ENCODE results near the gene LDLRAD4.
"Not testable (repeated sequence)": the region's sequence is repeated elsewhere in the genome, so short reads cannot be mapped to it uniquely, and the experiment has no call there.

Gene LDLRAD4

GRCh38 chr18:13481331-13481730 is 262.8 kb downstream of the LDLRAD4 start:
- Histone ChIP-seq H3K4me2 (ENCODE audit: low read length) (no peak overlapping the region), H3K36me3 (ENCODE audit: insufficient read depth, low read length) (no peaks in the 10 kb centered on the region), H3K9ac (ENCODE audit: low read depth, low read length) (no peak overlapping the region), H3K4me1 (ENCODE audit: control insufficient read depth, insufficient read depth, low read length) (no peaks in the 10 kb centered on the region), H3K9me3 (replicated peaks; ENCODE audit: low read length) (no peaks in the 10 kb centered on the region), H3K27me3 (ENCODE audit: control insufficient read depth, insufficient read depth, low read length) (peaks cover 5% of the 10 kb centered on the region), H3K4me3 (ENCODE audit: low read length) (no peak overlapping the region)

GRCh38 chr18:13481820-13482617 is 263.5 kb downstream of the LDLRAD4 start:
- Histone ChIP-seq H3K4me1 (ENCODE audit: control insufficient read depth, insufficient read depth, low read length) (no peaks in the 10 kb centered on the region), H3K36me3 (ENCODE audit: insufficient read depth, low read length) (no peaks in the 10 kb centered on the region), H3K4me3 (ENCODE audit: low read length) (no peak overlapping the region), H3K27me3 (ENCODE audit: control insufficient read depth, insufficient read depth, low read length) (peaks cover 6% of the 10 kb centered on the region), H3K9me3 (replicated peaks; ENCODE audit: low read length) (no peaks in the 10 kb centered on the region), H3K9ac (ENCODE audit: low read depth, low read length) (no peak overlapping the region), H3K4me2 (ENCODE audit: low read length) (no peak overlapping the region)

- H3K27me3 ChIP-seq (ENCODE audit: control insufficient read depth, insufficient read depth, low read length), result peaks cover 6% of the 10 kb centered on the region
- H3K9ac ChIP-seq (ENCODE audit: low read depth, low read length), result no peak overlapping the region
- no peak overlapping the region for H3K4me3 ChIP-seq (ENCODE audit: low read length)
- no peaks in the 10 kb centered on the region for H3K4me1 ChIP-seq (ENCODE audit: control insufficient read depth, insufficient read depth, low read length)
- H3K4me2 ChIP-seq (ENCODE audit: low read length), result no peak overlapping the region
- no peaks in the 10 kb centered on the region for H3K9me3 ChIP-seq (replicated peaks; ENCODE audit: low read length)
- no peaks in the 10 kb centered on the region for H3K36me3 ChIP-seq (ENCODE audit: insufficient read depth, low read length)
Observed at GRCh38 chr18:13482618-13482945, 264.0 kb downstream of the LDLRAD4 start.

GRCh38 chr18:13483316-13484270 is 265.0 kb downstream of the LDLRAD4 start:
- Histone ChIP-seq H3K27me3 (ENCODE audit: control insufficient read depth, insufficient read depth, low read length) (peaks cover 6% of the 10 kb centered on the region), H3K4me2 (ENCODE audit: low read length) (no peak overlapping the region), H3K36me3 (ENCODE audit: insufficient read depth, low read length) (no peaks in the 10 kb centered on the region), H3K9me3 (replicated peaks; ENCODE audit: low read length) (no peaks in the 10 kb centered on the region), H3K4me3 (ENCODE audit: low read length) (no peak overlapping the region), H3K4me1 (ENCODE audit: control insufficient read depth, insufficient read depth, low read length) (no peaks in the 10 kb centered on the region), H3K9ac (ENCODE audit: low read depth, low read length) (no peak overlapping the region)

- peaks cover 6% of the 10 kb centered on the region for H3K27me3 ChIP-seq (ENCODE audit: control insufficient read depth, insufficient read depth, low read length)
- H3K4me2 ChIP-seq (ENCODE audit: low read length), result no peak overlapping the region
- no peak overlapping the region for H3K9ac ChIP-seq (ENCODE audit: low read depth, low read length)
- H3K9me3 ChIP-seq (replicated peaks; ENCODE audit: low read length), result no peaks in the 10 kb centered on the region
- H3K4me3 ChIP-seq (ENCODE audit: low read length), result no peak overlapping the region
- no peaks in the 10 kb centered on the region for H3K36me3 ChIP-seq (ENCODE audit: insufficient read depth, low read length)
- H3K4me1 ChIP-seq (ENCODE audit: control insufficient read depth, insufficient read depth, low read length), result no peaks in the 10 kb centered on the region
Observed at GRCh38 chr18:13485182-13485581, 266.6 kb downstream of the LDLRAD4 start.

GRCh38 chr18:13485604-13486003 is 267.0 kb downstream of the LDLRAD4 start:
- Histone ChIP-seq H3K36me3 (ENCODE audit: insufficient read depth, low read length) (no peaks in the 10 kb centered on the region), H3K4me1 (ENCODE audit: control insufficient read depth, insufficient read depth, low read length) (no peaks in the 10 kb centered on the region)

GRCh38 chr18:13486284-13486683 is 267.7 kb downstream of the LDLRAD4 start:
- Histone ChIP-seq H3K9me3 (replicated peaks; ENCODE audit: low read length) (no peaks in the 10 kb centered on the region), H3K4me2 (ENCODE audit: low read length) (no peak overlapping the region), H3K27me3 (ENCODE audit: control insufficient read depth, insufficient read depth, low read length) (peaks cover 3% of the 10 kb centered on the region), H3K4me3 (ENCODE audit: low read length) (no peak overlapping the region), H3K9ac (ENCODE audit: low read depth, low read length) (no peak overlapping the region), H3K36me3 (ENCODE audit: insufficient read depth, low read length) (no peaks in the 10 kb centered on the region), H3K4me1 (ENCODE audit: control insufficient read depth, insufficient read depth, low read length) (no peaks in the 10 kb centered on the region)

More at GRCh38 chr18:13485604-13486003, 267.0 kb downstream of the LDLRAD4 start:
- Histone ChIP-seq H3K4me3 (ENCODE audit: low read length) (no peak overlapping the region), H3K27me3 (ENCODE audit: control insufficient read depth, insufficient read depth, low read length) (peaks cover 6% of the 10 kb centered on the region), H3K4me2 (ENCODE audit: low read length) (no peak overlapping the region), H3K9ac (ENCODE audit: low read depth, low read length) (no peak overlapping the region), H3K9me3 (replicated peaks; ENCODE audit: low read length) (no peaks in the 10 kb centered on the region)

GRCh38 chr18:13486686-13487085 is 268.1 kb downstream of the LDLRAD4 start:
- Histone ChIP-seq H3K4me2 (ENCODE audit: low read length) (no peak overlapping the region), H3K9ac (ENCODE audit: low read depth, low read length) (no peak overlapping the region), H3K27me3 (ENCODE audit: control insufficient read depth, insufficient read depth, low read length) (peaks cover 2% of the 10 kb centered on the region), H3K4me1 (ENCODE audit: control insufficient read depth, insufficient read depth, low read length) (no peaks in the 10 kb centered on the region), H3K36me3 (ENCODE audit: insufficient read depth, low read length) (no peaks in the 10 kb centered on the region), H3K9me3 (replicated peaks; ENCODE audit: low read length) (no peaks in the 10 kb centered on the region), H3K4me3 (ENCODE audit: low read length) (no peak overlapping the region)

GRCh38 chr18:13487237-13487636 is 268.7 kb downstream of the LDLRAD4 start:
- H3K9me3 ChIP-seq (replicated peaks; ENCODE audit: low read length), result no peaks in the 10 kb centered on the region
- no peak overlapping the region for H3K9ac ChIP-seq (ENCODE audit: low read depth, low read length)
- peaks cover 2% of the 10 kb centered on the region for H3K27me3 ChIP-seq (ENCODE audit: control insufficient read depth, insufficient read depth, low read length)
- no peak overlapping the region for H3K4me3 ChIP-seq (ENCODE audit: low read length)
- H3K36me3 ChIP-seq (ENCODE audit: insufficient read depth, low read length), result no peaks in the 10 kb centered on the region
- no peak overlapping the region for H3K4me2 ChIP-seq (ENCODE audit: low read length)
- no peaks in the 10 kb centered on the region for H3K4me1 ChIP-seq (ENCODE audit: control insufficient read depth, insufficient read depth, low read length)

- Histone ChIP-seq H3K9me3 (replicated peaks; ENCODE audit: low read length) (no peaks in the 10 kb centered on the region), H3K4me3 (ENCODE audit: low read length) (no peak overlapping the region), H3K9ac (ENCODE audit: low read depth, low read length) (no peak overlapping the region), H3K27me3 (ENCODE audit: control insufficient read depth, insufficient read depth, low read length) (peaks cover 2% of the 10 kb centered on the region), H3K4me1 (ENCODE audit: control insufficient read depth, insufficient read depth, low read length) (no peaks in the 10 kb centered on the region), H3K4me2 (ENCODE audit: low read length) (no peak overlapping the region), H3K36me3 (ENCODE audit: insufficient read depth, low read length) (no peaks in the 10 kb centered on the region)
Observed at GRCh38 chr18:13488281-13488929, 269.8 kb downstream of the LDLRAD4 start.

GRCh38 chr18:13489303-13489702 is 270.7 kb downstream of the LDLRAD4 start:
- not testable (repeated sequence) for H3K27me3 ChIP-seq (ENCODE audit: control insufficient read depth, insufficient read depth, low read length); H3K4me1 ChIP-seq (ENCODE audit: control insufficient read depth, insufficient read depth, low read length); H3K4me3 ChIP-seq (ENCODE audit: low read length); H3K9me3 ChIP-seq (replicated peaks; ENCODE audit: low read length); H3K9ac ChIP-seq (ENCODE audit: low read depth, low read length); H3K36me3 ChIP-seq (ENCODE audit: insufficient read depth, low read length); H3K4me2 ChIP-seq (ENCODE audit: low read length)

Data from skeletal muscle satellite cell (primary cell).